H9 (cell line): ENCODE results near the gene USP9Y. TPM values are rescaled to one million over a fixed set of nuclear protein-coding genes. Genes with fewer than 3 reads are reported as not detected.

ENCODE experiments used
- DNase-seq: peaks from one replicate; pipeline ENCODE4 v3.0.0-alpha.2; 2017
- H2AFZ ChIP-seq: one replicate; pipeline ENCODE4 v1.6.1; 2013; ENCODE audit warnings: mild to moderate bottlenecking, low read length, control low read depth, moderate library complexity
- H2AK5ac ChIP-seq: 2 replicates; pipeline ENCODE4 v1.6.1; 2013; ENCODE audit warnings: low read length, control low read depth, mixed read lengths; ENCODE audit not compliant: insufficient read length
- H2BK120ac ChIP-seq: one replicate; pipeline ENCODE4 v1.6.1; 2013; ENCODE audit warnings: low read depth, mild to moderate bottlenecking, low read length, control low read depth, inconsistent platforms; ENCODE audit not compliant: poor library complexity, severe bottlenecking
- H2BK12ac ChIP-seq: 2 replicates; pipeline ENCODE4 v1.6.1; 2013; ENCODE audit warnings: low read length, control low read depth, mixed read lengths, low read depth; ENCODE audit not compliant: insufficient read length
- H2BK15ac ChIP-seq: 2 replicates; pipeline ENCODE4 v1.6.1; 2013; ENCODE audit warnings: low read depth, low read length, control low read depth
- H2BK20ac ChIP-seq: one replicate; pipeline ENCODE4 v1.6.1; 2013; ENCODE audit warnings: low read depth, mild to moderate bottlenecking, low read length, control low read depth, inconsistent platforms; ENCODE audit not compliant: poor library complexity, severe bottlenecking
- H2BK5ac ChIP-seq: 2 replicates; pipeline ENCODE4 v1.6.1; 2013; ENCODE audit warnings: low read length, control low read depth, mixed read lengths; ENCODE audit not compliant: insufficient read length
- H3K14ac ChIP-seq: 2 replicates; pipeline ENCODE4 v1.6.1; 2013; ENCODE audit warnings: low read length, control low read depth; ENCODE audit not compliant: insufficient read depth
- H3K18ac ChIP-seq: 2 replicates; pipeline ENCODE4 v1.6.1; 2013; ENCODE audit warnings: low read depth, mild to moderate bottlenecking, mixed read lengths, low read length, control low read depth; ENCODE audit not compliant: insufficient read length
- H3K23ac ChIP-seq: 2 replicates; pipeline ENCODE4 v1.6.1; 2013; ENCODE audit warnings: low read length, control low read depth, mixed read lengths, low read depth; ENCODE audit not compliant: insufficient read length
- H3K23me2 ChIP-seq: 2 replicates; pipeline ENCODE4 v1.6.1; 2013; ENCODE audit warnings: low read depth, mild to moderate bottlenecking, mixed read lengths, low read length, control low read depth; ENCODE audit not compliant: insufficient read length, poor library complexity, severe bottlenecking
- H3K27ac ChIP-seq: 2 replicates; pipeline ENCODE4 v1.5.1; 2013; ENCODE audit warnings: low read length, control low read depth, mixed read lengths, low read depth; ENCODE audit not compliant: insufficient read length
- H3K27me3 ChIP-seq: 2 replicates; pipeline ENCODE4 v1.6.1; 2013; ENCODE audit warnings: low read length, control low read depth, inconsistent platforms; ENCODE audit not compliant: insufficient read depth
- H3K4ac ChIP-seq: 2 replicates; pipeline ENCODE4 v1.6.1; 2013; ENCODE audit warnings: low read depth, mild to moderate bottlenecking, control low read depth, inconsistent platforms, low read length, moderate library complexity
- H3K4me1 ChIP-seq: 2 replicates; pipeline ENCODE4 v1.6.1; 2013; ENCODE audit warnings: low read length, control low read depth, inconsistent platforms; ENCODE audit not compliant: insufficient read depth
- H3K4me2 ChIP-seq: 2 replicates; pipeline ENCODE4 v1.6.1; 2013; ENCODE audit warnings: low read length, control low read depth, mixed read lengths; ENCODE audit not compliant: insufficient read length, insufficient read depth
- H3K56ac ChIP-seq: 2 replicates; pipeline ENCODE4 v1.6.1; 2013; ENCODE audit warnings: low read depth, mild to moderate bottlenecking, mixed read lengths, low read length, control low read depth; ENCODE audit not compliant: insufficient read length
- H3K79me1 ChIP-seq: 2 replicates; pipeline ENCODE4 v1.6.1; 2013; ENCODE audit warnings: low read depth, mild to moderate bottlenecking, moderate library complexity, low read length, control low read depth, inconsistent platforms; ENCODE audit not compliant: insufficient read depth, poor library complexity, severe bottlenecking
- H3K79me2 ChIP-seq: 2 replicates; pipeline ENCODE4 v1.6.1; 2013; ENCODE audit warnings: low read length, control low read depth, inconsistent platforms; ENCODE audit not compliant: insufficient read depth
- H3K9ac ChIP-seq: 2 replicates; pipeline ENCODE4 v1.6.1; 2013; ENCODE audit warnings: low read length, control low read depth, mixed read lengths; ENCODE audit not compliant: insufficient read length; ENCODE audit errors: extremely low read depth
- H3K9me3 ChIP-seq: one replicate; pipeline ENCODE4 v1.6.1; 2013; ENCODE audit warnings: low read depth, low read length, inconsistent platforms; ENCODE audit not compliant: control insufficient read depth
- H3T11ph ChIP-seq: one replicate; pipeline ENCODE4 v1.6.1; 2013; ENCODE audit warnings: mild to moderate bottlenecking, low read length, control low read depth, inconsistent platforms
- H4K20me1 ChIP-seq: one replicate; pipeline ENCODE4 v1.6.1; 2013; ENCODE audit not compliant: control insufficient read depth, insufficient read length, insufficient read depth
- H4K5ac ChIP-seq: 2 replicates; pipeline ENCODE4 v1.6.1; 2013; ENCODE audit warnings: low read depth, mild to moderate bottlenecking, mixed read lengths, low read length, control low read depth; ENCODE audit not compliant: insufficient read length
- H4K8ac ChIP-seq: replicated peaks from 2 replicates; pipeline ENCODE4 v1.6.1; 2013; ENCODE audit warnings: low read length, control low read depth, mixed read lengths, low read depth; ENCODE audit not compliant: insufficient read length
- H4K91ac ChIP-seq: 2 replicates; pipeline ENCODE4 v1.6.1; 2013; ENCODE audit warnings: low read depth, mild to moderate bottlenecking, moderate library complexity, mixed read lengths, low read length, control low read depth; ENCODE audit not compliant: insufficient read length
- H3K27ac Mint-ChIP-seq, 3 experiments: 2 replicates in 2 of 3; 3 replicates in 1 of 3; pipeline ENCODE4 v1.8.0; 2020 to 2021; ENCODE audit warnings: mixed read lengths in 3 of 3, mild to moderate bottlenecking in 1 of 3, moderate library complexity in 1 of 3
- H3K27me3 Mint-ChIP-seq: 2 replicates; pipeline ENCODE4 v1.8.0; 2021; ENCODE audit warnings: low read depth, mild to moderate bottlenecking, moderate library complexity, mixed read lengths
- H3K36me3 Mint-ChIP-seq, 3 experiments: 2 replicates in 2 of 3; 3 replicates in 1 of 3; pipeline ENCODE4 v1.8.0; 2020 to 2021; ENCODE audit warnings: low read depth in 3 of 3, mixed read lengths in 3 of 3; ENCODE audit not compliant: insufficient read depth in 1 of 3
- H3K4me1 Mint-ChIP-seq, 2 experiments: 2 replicates each; pipeline ENCODE4 v1.8.0; 2020; ENCODE audit warnings: mixed read lengths in 2 of 2
- H3K4me3 Mint-ChIP-seq, 2 experiments: 2 replicates in 1 of 2; 3 replicates in 1 of 2; pipeline ENCODE4 v1.8.0; 2020 to 2021; ENCODE audit warnings: mild to moderate bottlenecking in 2 of 2, mixed read lengths in 2 of 2, moderate library complexity in 1 of 2
- H3K9me3 Mint-ChIP-seq, 2 experiments: 2 replicates in 1 of 2; 3 replicates in 1 of 2; pipeline ENCODE4 v1.8.0; 2020; ENCODE audit warnings: mild to moderate bottlenecking in 2 of 2, mixed read lengths in 2 of 2, moderate library complexity in 1 of 2
- CTCF ChIP-seq: fragments of 200-600 bp; sonication (generic); conservative IDR thresholded peaks from 3 replicates; pipeline ENCODE4 v1.8.0; 2021; ENCODE audit warnings: antibody characterized with exemption, mild to moderate bottlenecking
- WGBS: extraction: QIAGEN DNeasy Blood & Tissue Kit; methylation state at CpG from one replicate; pipeline ENCODE4 v1.1.7; 2013; ENCODE audit warnings: missing lambda C conversion rate, low lambda C conversion rate, mixed read lengths; ENCODE audit not compliant: insufficient read length; ENCODE audit errors: extremely low coverage; 5-methylcytosine and 5-hydroxymethylcytosine counted together
- total RNA-seq: library from RNA; stranded (reverse); gene quantifications from 2 replicates; pipeline ENCODE4 v1.2.1, GENCODE V29; 2021

USP9Y gene
- total RNA-seq, 1 experiment from 2014 or later = not detected

DNA sequence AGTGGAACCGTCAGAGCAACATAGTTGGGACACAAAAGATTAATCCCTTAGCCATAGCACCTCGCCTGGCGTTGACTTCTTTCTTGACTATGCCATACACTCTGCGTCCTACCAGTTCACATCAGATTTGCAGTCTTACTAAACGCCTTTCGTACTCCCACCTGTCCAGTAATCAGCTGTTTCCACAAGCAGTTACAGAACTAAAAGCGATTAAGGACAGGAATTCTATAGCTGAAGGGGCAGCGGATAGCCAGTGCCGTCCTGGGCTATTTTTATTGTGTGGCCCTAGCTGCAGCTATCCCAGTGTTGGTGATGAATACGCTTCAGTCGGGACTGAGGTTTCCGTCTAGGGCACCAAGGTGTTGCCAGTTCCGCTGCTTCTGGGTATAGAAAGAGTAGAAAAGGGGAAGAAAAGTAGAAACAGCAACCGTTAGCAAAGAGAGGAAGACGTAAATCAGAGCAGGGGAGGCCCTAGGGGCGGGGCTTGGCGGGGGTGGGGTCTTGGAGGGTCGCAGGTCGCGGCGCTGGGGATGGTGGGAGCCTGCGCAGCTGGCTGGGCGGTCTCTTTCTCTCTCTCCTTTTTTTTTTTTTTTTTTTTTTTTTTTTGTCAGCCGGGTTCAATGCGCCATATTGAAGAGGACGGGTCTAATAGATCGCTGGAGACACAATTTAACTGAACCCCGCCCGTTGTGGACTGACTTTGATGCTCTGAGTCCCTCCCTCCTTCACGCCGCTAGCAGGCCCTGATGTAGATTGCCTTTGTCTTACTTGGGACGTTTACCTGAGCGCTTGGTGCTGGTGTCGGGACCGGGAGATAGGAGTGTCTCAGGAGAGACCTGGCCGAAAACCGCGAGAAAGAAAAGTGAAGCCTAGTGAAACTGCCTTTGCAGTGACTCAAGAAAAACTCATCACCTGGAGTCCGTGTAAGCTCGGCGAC lies 39.0 kb upstream of the USP9Y start:
- Histone ChIP-seq H3K4me2 (no peak overlapping the region), H3K79me1 (no peaks in the 10 kb centered on the region), H3K9me3 (no peaks in the 10 kb centered on the region), H3K14ac (no peak overlapping the region), H3K56ac (no peak overlapping the region), H2BK5ac (no peak overlapping the region), H3K18ac (no peak overlapping the region), H2BK20ac (no peak overlapping the region), H3K23me2 (no peaks in the 10 kb centered on the region), H3K27ac (no peak overlapping the region), H4K91ac (no peak overlapping the region), H2BK12ac (no peak overlapping the region), H2BK120ac (no peak overlapping the region), H3K23ac (no peak overlapping the region), H3K27me3 (no peaks in the 10 kb centered on the region), H2AK5ac (no peak overlapping the region), H2AFZ (no peak overlapping the region), H3K4ac (no peak overlapping the region), H4K20me1 (no peaks in the 10 kb centered on the region), H4K8ac (no peak overlapping the region), H3K79me2 (no peaks in the 10 kb centered on the region), H3K9ac (no peak overlapping the region), H4K5ac (no peak overlapping the region), H3T11ph (no peak overlapping the region), H2BK15ac (no peak overlapping the region), H3K4me1 (no peaks in the 10 kb centered on the region)
- Mint-ChIP-seq H3K27me3 (no peaks in the 10 kb centered on the region), H3K9me3 (no peaks in the 10 kb centered on the region), H3K4me3 (no peak overlapping the region), H3K4me1 (no peaks in the 10 kb centered on the region), H3K36me3 (no peaks in the 10 kb centered on the region), H3K27ac (no peak overlapping the region)
- DNase-seq = no peak
- TF ChIP-seq CTCF = no peak
- no CpG with 5 or more reads among the region's 41 CpGs for WGBS
